NCI-H510A (cell line): Measurements from ENCODE around the gene MVB12B.

Source experiments
- DNase-seq: peaks from one replicate; lab custom pipeline; 2025; lab: John Stamatoyannopoulos, UW

Gene MVB12B

DNA sequence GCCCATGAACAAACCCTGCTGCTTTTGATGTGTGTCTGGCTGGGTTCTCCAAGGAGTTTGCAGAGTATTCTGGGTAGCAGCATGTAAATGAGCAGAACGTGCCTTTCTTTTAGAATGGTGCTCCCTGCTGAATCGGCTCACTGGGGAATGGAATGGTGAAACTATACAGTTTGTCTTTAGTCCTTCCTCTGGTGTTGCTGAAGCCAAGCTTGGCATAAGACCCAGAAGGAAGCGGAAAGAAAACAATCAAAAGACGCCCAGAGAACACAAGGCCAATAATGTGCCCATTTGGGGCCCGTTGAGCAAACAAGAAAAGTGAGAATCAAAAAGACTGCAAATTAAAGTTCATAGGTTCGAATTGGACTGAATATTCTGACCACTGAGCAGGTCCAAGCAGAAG is 60.1 kb downstream of the MVB12B start:
- no peak for DNase-seq

- DNase-seq, result no peak
Measured at GRCh38 chr9:126388964-126389708, 62.5 kb downstream of the MVB12B start.

DNA sequence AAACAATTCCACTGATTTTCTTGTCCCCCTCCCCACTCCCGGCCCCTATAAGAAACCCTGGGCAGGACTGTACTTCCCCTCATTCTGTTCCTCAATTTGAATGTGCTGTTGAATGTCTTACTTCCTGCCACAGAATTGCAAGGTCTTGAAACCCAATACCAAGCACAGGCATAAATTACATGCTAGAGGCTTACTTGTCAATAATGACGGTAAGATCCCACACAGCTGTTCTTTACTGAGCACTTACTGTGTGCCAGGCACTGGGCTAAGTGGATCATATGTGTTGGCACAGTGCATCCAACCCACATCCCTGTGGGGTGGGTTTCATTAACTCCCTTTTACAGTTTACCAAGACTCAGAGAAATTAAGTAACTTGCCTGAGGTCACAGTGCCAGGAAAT is 63.4 kb downstream of the MVB12B start:
- no peak for DNase-seq

GRCh38 chr9:126390923-126391322 is 64.3 kb downstream of the MVB12B start:
- no peak for DNase-seq

DNA sequence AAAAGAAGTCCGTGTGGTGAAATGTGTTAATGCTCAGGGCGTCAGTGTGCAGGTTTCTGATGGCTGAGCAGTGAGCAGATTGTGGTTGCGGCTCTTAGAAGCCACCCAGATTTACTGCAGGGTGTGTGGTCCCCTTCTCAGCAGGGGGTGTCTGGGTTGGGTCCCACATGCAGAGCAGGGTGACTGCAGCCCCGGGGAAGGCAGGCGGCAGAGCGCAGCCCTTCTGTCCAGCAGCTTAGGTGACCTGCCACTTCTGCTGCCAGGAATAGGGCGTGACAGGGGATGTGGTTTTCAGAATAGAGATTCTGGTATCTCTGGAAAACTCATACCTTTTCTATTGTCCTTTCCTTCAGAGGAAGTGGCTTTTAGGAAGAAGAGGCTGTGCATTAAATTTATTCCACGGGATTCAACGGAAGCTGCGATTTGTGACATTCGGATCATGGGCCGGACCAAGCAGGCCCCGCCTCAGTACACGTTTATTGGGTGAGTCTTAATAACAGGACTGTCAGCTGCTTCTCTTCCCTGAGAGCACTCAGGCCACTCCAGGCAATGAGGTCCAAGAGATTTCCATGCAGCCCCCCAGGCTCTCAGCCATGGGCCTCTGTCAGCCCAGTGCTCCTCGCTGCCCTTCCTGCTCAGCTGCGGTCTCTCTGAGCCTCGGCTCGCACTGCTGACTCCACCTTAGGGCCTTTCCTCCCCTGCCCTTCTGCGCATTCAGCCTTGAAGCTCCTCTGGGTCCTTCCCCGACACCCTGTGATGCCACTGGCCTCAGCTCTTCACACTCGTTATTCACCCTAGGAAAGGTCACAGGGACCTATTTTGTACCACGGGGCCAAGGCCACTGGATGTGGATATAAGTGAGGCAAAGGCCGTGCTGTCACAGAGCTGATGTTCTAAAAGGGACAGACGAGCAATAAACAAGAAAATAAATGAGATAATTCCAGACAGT is 65.4 kb downstream of the MVB12B start:
- DNase-seq, result no peak

GRCh38 chr9:126392662-126393371 is 66.2 kb downstream of the MVB12B start:
- DNase-seq, result no peak

DNA sequence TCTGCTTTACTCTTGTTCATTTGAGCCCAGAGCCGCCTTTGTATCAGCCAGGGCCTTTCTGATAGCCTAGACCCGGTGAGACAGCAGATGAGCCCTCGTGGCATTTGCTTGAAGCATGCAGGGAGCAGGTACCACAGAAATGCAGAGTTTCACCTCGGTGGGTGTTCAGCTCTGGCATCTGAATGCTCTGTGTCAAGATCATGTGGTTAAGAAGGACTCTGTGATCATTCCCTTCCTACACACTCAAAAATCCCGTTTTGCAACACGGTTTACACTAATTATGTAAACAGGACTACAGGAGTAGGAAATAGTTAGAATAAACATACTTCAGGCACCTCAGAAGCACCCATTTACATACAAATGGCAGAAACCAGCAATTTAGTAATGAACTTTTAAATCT is 67.2 kb downstream of the MVB12B start:
- DNase-seq, result no peak

- DNase-seq, result no peak
Measured at GRCh38 chr9:126394802-126395201, 68.2 kb downstream of the MVB12B start.

- DNase-seq, result no peak
Measured at GRCh38 chr9:126395439-126396212, 69.0 kb downstream of the MVB12B start.

- no peak for DNase-seq
Measured at GRCh38 chr9:126397056-126397455, 70.4 kb downstream of the MVB12B start.

DNA sequence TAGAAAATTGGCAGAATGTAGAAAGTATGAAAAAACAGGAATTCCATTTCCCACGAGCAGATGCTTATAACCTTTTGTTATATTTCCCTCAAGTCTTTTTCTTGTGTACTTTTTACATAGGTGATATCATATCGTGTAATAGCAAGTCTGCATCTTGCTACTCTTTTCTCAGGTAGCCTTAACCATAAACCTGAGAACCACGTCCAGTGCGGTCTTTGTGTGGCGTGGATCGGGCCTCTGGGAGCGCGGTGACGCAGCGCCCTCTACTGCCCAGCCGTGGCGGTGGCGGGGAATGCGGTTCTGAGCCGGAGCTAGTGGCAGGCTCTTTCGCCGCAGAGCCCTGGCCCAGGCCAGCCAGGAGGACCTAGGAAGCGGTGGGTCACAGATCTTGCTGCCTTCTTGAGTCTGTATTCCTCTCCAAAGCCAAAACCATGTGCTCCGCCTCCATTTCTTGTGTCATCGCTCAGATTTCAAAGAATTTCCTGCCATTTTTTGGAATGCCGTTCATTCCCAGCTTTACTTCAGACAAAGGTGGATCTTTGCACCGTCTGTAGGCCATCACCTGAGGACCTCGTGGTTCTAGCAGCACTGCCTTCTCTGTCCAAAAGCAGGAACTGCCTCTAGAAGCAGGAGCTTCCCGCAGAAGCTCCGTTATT is 71.9 kb downstream of the MVB12B start:
- no peak for DNase-seq

DNA sequence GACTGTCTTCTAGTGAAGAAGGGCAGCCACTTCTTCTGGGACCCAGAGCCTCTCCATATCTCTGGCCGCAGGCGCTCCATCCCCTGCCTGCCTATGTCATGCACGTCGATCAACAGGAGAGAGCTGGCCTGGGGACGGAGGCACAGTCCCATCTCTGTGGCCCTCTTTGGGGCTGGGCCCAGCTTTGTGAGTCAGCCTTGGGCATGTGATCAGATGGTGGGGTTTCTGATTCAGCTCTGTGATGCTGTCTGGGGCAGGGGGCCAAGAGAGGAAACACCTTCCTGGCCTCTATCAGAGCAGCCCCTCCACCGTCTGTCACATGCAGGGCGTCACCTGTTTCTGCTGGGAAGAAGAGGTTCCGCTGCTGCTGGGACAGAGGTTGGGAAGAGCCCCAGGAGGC is 72.6 kb downstream of the MVB12B start:
- no peak for DNase-seq

- no peak for DNase-seq
Measured at GRCh38 chr9:126399789-126400188, 73.2 kb downstream of the MVB12B start.

- no peak for DNase-seq
Measured at GRCh38 chr9:126400571-126400970, 73.9 kb downstream of the MVB12B start.

GRCh38 chr9:126401107-126401506 is 74.5 kb downstream of the MVB12B start:
- DNase-seq, result no peak

DNA sequence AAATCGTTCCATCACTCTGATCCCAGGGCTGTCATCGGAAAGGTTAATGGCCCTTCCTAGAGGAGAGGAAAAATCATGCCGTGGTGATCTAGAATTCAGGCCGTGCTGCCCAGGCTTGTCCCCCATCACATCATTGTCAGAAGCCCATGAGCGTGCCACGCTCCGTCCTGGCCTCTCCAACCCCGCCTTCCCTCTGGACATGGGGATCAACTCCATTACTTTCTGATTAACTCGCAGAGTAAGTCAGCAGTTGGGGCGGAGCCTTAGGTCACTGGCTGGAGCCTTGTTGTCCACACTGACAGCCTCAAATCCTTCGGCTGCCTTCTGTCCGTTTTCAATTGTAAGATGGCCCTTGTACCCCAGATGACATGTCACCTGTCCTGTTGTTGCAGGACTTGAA is 75.0 kb downstream of the MVB12B start:
- DNase-seq, result no peak

DNA sequence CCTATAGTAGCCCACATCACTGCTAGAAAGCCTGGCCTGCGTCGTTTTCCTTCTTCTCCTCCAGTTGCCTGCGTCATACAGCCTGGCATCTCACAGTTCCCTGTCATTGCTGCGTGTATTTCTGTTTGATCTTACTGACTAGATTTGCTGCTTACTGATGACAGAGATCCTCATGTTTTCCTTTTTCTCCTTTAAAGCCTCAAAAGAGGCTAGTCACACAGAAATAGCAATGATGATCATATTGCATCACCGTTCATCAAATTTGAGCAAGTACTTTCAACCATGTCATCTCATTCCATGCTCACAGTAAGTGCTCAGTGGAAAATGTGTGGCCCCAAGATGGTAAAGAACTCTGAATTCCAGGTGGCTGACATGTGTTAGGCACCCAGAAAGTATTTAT is 76.8 kb downstream of the MVB12B start:
- no peak for DNase-seq

DNA sequence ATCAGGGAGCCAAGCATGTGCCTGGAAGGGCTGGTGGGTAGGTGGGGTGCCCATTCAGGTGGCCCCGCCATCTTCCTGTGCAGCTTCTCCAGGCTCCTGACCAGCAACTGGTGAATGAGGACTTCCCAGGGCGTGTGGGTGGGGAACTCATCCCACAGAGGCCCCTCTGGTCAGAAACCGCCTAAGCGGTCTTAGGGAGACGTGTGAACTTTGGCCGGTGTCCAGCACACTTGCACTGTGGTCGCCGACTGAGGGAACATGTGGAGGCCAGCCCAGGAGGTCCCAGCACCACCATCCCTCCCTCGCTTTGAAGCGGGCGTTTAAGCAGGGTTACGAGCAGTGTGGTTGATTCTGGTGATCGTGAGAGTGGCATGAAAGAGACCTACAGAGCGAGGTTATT is 77.8 kb downstream of the MVB12B start:
- no peak for DNase-seq

DNA sequence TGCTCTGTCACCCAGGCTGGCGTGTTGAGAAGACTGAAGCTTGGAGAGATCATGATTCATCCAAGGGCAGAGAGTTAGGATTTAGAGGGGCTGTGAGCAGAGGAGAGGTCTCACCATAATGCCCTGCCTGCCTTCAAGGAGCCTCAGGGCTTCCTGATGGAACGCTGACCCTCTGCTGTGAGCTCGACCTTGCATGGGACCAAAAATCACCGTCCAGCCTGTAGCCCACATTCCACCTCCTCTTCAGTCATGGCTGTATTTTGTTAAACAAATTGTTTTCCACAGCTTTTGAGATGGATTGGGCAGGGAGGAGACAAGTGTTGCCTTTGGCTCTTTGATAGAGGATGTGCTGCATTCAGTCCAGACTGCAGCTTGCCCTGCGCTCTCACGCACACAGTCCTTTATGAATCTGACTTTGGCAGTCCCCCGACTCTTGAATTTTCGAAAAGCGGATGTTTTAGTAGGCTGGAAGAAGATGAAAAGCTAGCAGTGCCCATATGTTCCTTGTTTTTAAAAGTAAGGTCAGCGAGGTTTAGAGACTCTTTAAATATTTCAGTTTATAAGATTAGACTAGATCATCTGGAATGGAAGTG is 79.5 kb downstream of the MVB12B start:
- no peak for DNase-seq

DNA sequence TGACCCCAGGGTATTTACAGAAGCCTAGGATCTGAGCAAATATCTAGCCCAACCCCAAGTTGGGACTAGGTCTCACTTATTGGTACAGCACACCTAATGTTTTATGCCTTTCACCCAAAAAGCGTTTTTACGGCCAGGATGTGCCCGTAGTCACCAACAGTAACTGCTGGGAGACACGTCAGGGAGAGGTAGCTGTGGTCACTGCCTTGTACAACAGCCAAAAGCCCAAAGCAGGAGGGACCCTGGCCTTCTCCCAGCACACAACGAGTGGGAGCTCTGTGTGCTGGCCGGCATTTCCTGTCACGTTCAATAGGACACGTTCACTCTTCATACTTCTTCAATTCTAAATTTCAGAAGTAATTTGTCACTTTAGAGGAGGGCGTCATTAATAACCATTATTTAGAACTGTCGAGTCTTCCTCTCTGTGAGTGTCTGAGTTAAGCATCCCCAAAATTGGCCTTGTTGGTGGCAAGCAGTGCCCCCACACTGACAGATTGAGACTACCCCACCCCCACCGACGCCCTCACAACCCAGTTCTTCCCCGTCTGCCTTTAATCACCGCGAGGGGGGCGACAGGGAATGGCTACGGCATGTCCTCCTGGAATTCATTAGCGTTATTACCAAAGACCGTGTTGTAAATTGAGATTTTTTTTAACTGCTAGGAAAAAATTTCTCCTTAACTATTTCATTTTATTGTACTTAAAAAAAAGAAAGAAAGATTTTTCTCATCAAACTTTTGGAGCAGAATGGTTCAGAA is 80.7 kb downstream of the MVB12B start:
- no peak for DNase-seq
